ENCODE results near the gene GDPD3. TPM values are rescaled to one million over a fixed set of nuclear protein-coding genes. Genes with fewer than 3 reads are reported as not detected.

GDPD3 gene
- total RNA-seq, 1 experiment from 2014 or later = 3.8 TPM

DNA sequence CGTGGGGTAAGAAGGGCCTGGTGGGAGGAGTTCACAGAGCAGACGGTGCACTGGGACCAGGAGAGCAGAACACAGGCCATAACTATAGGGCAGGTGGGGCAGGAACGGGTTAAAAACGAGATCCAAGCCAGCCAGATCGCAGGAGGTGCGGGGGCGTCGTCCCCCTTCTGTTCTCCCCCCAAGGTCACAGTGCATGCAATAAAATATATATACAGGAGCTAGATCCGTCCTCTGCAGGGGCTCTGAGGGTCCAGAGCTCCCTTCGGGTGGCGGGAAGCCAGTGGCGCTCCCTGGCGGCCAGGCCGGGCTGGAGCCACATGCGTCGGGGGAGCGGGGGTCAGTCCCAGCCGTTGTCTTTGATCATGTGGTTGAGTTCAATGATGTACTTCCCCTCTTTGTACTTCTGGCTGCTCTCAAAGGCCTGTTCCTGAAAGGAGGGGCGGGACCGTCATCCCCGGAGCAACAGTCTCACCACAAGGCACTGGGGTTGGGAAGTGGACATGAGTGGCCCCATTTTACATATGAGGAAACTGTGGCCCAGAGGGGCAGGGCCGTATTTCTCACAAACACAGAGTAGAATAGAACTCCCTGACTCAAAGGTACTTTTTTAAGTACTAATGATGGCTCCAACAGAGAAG, 20.8 kb downstream of the GDPD3 start:
- peaks cover 5% of the 10 kb centered on the region; the same call in 1 of the 2 replicates for H3K79me2 ChIP-seq (ENCODE audit: insufficient read depth, low read length)
- H4K20me1 ChIP-seq (ENCODE audit: control insufficient read depth, insufficient read depth, insufficient read length) = no peaks in the 10 kb centered on the region
- TF ChIP-seq, protein P1, sequence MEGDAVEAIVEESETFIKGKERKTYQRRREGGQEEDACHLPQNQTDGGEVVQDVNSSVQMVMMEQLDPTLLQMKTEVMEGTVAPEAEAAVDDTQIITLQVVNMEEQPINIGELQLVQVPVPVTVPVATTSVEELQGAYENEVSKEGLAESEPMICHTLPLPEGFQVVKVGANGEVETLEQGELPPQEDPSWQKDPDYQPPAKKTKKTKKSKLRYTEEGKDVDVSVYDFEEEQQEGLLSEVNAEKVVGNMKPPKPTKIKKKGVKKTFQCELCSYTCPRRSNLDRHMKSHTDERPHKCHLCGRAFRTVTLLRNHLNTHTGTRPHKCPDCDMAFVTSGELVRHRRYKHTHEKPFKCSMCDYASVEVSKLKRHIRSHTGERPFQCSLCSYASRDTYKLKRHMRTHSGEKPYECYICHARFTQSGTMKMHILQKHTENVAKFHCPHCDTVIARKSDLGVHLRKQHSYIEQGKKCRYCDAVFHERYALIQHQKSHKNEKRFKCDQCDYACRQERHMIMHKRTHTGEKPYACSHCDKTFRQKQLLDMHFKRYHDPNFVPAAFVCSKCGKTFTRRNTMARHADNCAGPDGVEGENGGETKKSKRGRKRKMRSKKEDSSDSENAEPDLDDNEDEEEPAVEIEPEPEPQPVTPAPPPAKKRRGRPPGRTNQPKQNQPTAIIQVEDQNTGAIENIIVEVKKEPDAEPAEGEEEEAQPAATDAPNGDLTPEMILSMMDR (conservative IDR thresholded peaks at IDR 0.05) = peak; percentile 88
- H3K18ac ChIP-seq (ENCODE audit: insufficient read length, low read depth, low read length) = no peak overlapping the region
- peak overlapping the region; percentile 77 to 90 for H3K4me3 Mint-ChIP-seq
- H2BK12ac ChIP-seq (ENCODE audit: insufficient read length, low read depth, low read length) = no peak overlapping the region
- H3K9me3 Mint-ChIP-seq = peaks cover 11 to 12% of the 10 kb centered on the region in 2 experiments
- H3K4me2 ChIP-seq (ENCODE audit: insufficient read depth, insufficient read length, low read length) = peak overlapping the region; percentile 78
- no peak overlapping the region for H3T11ph ChIP-seq (ENCODE audit: low read length)
- peaks cover 13% of the 10 kb centered on the region for H3K23me2 ChIP-seq (ENCODE audit: insufficient read length, low read depth, low read length, poor library complexity, severe bottlenecking)
- no peak overlapping the region for H2AFZ ChIP-seq (ENCODE audit: low read length)
- no peaks in the 10 kb centered on the region for H3K9me3 ChIP-seq (ENCODE audit: control insufficient read depth, low read depth, low read length)
- no peak overlapping the region for H2BK20ac ChIP-seq (ENCODE audit: low read depth, low read length, poor library complexity, severe bottlenecking)
- H3K56ac ChIP-seq (ENCODE audit: insufficient read length, low read depth, low read length) = no peak overlapping the region
- no peak overlapping the region for H3K4ac ChIP-seq (ENCODE audit: low read depth, low read length)
- H2BK5ac ChIP-seq (ENCODE audit: insufficient read length, low read length) = peak overlapping the region; percentile 18
- DNase-seq = peak; percentile 94
- peak overlapping the region; percentile 67 for H3K9ac ChIP-seq (ENCODE audit: extremely low read depth, insufficient read length, low read length)
- H4K91ac ChIP-seq (ENCODE audit: insufficient read length, low read depth, low read length) = no peak overlapping the region
- H2BK120ac ChIP-seq (ENCODE audit: low read depth, low read length, poor library complexity, severe bottlenecking) = no peak overlapping the region
- H3K27me3 ChIP-seq (ENCODE audit: insufficient read depth, low read length) = no peaks in the 10 kb centered on the region
- H4K5ac ChIP-seq (ENCODE audit: insufficient read length, low read depth, low read length) = no peak overlapping the region
- H3K23ac ChIP-seq (ENCODE audit: insufficient read length, low read depth, low read length) = no peak overlapping the region
- no peaks in the 10 kb centered on the region for H3K4me1 ChIP-seq (ENCODE audit: insufficient read depth, low read length)
- H2AK5ac ChIP-seq (ENCODE audit: insufficient read length, low read length) = no peak overlapping the region
- H3K79me1 ChIP-seq (ENCODE audit: insufficient read depth, low read depth, low read length, poor library complexity, severe bottlenecking) = no peaks in the 10 kb centered on the region
- no peak overlapping the region for H3K27ac ChIP-seq (ENCODE audit: insufficient read length, low read depth, low read length)
- H3K4me1 Mint-ChIP-seq = peaks cover 21 to 28% of the 10 kb centered on the region in 2 experiments
- no peak overlapping the region for H2BK15ac ChIP-seq (ENCODE audit: low read depth, low read length)
- peak overlapping the region; percentile 36; the same call in 1 of the 2 replicates for H3K14ac ChIP-seq (ENCODE audit: insufficient read depth, low read length)
- H4K8ac ChIP-seq (replicated peaks; ENCODE audit: insufficient read length, low read depth, low read length) = no peak overlapping the region
- WGBS (ENCODE audit: extremely low coverage, insufficient read length, low lambda C conversion rate) = no CpG with 5 or more reads among the region's 22 CpGs
- peaks cover 19 to 25% (median 21%) of the 10 kb centered on the region in 3 experiments for H3K36me3 Mint-ChIP-seq (ENCODE audit: insufficient read depth in 1 of 3, low read depth in 3 of 3)
- peak overlapping the region; percentile 52 to 97 (median 92); a peak in 5 of 7 replicates for H3K27ac Mint-ChIP-seq
- peaks cover 9% of the 10 kb centered on the region for H3K27me3 Mint-ChIP-seq (ENCODE audit: low read depth)

Measured in H9 (cell line).